Renal cortical epithelial cell (primary cell): Measurements from ENCODE around the gene LRRC61. TPM values are rescaled to one million over a fixed set of nuclear protein-coding genes. Genes with fewer than 3 reads are reported as not detected.
"Not testable (repeated sequence)": the region's sequence is repeated elsewhere in the genome, so short reads cannot be mapped to it uniquely, and the experiment has no call there.

Source experiments
- DNase-seq: peaks from one replicate; pipeline ENCODE4 v3.0.0-alpha.2; 2011; ENCODE audit warnings: low read depth
- total RNA-seq: library from RNA; depleted of rRNA; stranded (reverse); fragments of >200 nt; gene quantifications from 2 replicates; pipeline ENCODE4 v1.2.3, GENCODE V29; 2014

LRRC61 gene
- total RNA-seq, 1 donor from 2014 or later = 86.5 TPM

GRCh38 chr7:150307904-150308303, 15.3 kb upstream of the LRRC61 start:
- DNase-seq = no peak

- DNase-seq = no peak
These were observed 14.6 kb upstream of the LRRC61 start for GRCh38 chr7:150308575-150308974.

DNA sequence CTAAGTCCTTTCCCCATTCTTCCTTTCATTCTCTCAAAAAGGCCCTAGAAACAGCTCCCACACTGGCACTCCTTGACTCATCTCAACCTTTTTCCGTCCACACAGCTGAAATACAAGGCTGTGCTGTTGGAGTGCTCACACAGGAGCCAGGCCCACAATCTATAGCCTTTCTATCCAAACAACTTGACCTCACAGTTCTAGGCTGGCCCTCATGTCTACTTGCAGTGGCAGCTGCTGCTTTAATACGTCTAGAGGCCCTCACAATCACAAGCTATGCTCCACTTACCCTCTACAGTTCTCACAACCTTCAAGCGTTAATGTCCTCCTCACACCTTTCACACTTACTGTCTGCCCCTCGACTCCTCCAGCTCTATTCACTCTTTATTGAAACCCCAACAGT, 12.0 kb upstream of the LRRC61 start:
- no peak for DNase-seq

DNA sequence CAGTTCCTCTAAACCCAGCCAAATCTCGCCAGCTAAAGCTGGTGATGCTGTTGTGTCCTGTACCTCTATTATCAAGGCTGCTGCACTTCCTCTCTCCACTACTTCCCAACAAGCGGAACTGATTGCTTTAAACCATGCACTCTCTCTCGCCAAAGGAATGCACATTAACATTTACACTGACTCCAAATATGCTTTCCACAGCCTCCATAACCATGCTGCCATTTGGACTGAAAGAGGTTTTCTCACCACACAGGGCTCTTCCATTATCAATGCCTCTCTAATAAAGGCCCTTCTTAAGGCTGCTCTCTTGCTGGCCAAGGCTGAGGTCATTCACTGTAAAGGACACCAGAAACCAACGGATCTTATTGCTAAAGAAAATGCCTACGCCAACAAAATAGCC, 11.4 kb upstream of the LRRC61 start:
- peak; percentile 66 for DNase-seq

DNA sequence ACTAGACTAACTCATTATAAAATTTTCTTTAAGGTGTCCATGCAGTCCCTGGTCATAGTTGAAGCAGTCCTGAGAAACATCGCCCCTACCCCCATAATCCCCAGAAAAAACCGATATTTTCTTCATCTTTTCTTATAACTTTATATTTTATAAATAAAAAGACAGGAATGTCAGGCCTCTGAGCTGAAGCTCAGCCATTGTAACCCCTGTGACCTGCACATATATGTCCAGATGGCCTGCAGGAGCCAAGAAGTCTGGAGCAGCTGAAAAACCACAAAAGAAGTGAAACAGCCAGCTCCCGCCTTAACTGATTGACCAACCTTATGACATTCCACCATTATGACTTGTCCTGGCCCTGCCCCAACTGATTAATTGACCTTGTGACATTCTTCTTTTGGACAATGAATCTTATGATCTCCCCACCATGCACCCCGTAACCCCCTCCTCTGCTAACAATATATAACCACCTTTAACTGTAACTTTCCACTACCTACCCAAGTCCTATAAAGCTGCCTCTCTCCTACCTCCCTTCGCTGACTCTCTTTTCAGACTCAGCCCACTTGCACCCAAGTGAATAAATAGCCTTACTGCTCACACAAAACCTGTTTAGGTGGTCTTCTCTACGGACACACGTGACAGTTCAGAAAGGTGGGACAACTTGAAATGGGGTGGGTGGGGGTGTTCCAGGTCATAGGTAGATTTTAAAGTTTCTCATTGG, 10.3 kb upstream of the LRRC61 start:
- peak; percentile 86 for DNase-seq

- no peak for DNase-seq
These were observed 9.8 kb upstream of the LRRC61 start for GRCh38 chr7:150313367-150313809.

GRCh38 chr7:150313870-150314269, 9.3 kb upstream of the LRRC61 start:
- DNase-seq = no peak

GRCh38 chr7:150314639-150315239, 8.4 kb upstream of the LRRC61 start:
- DNase-seq = no peak

GRCh38 chr7:150316987-150317386, 6.2 kb upstream of the LRRC61 start:
- DNase-seq = not testable (repeated sequence)

- DNase-seq = no peak
These were observed 5.3 kb upstream of the LRRC61 start for GRCh38 chr7:150317748-150318444.

- DNase-seq = no peak
These were observed 1.4 kb upstream of the LRRC61 start for GRCh38 chr7:150321788-150322113.

GRCh38 chr7:150322114-150322832, 882 bp upstream of the LRRC61 start:
- DNase-seq = no peak

DNA sequence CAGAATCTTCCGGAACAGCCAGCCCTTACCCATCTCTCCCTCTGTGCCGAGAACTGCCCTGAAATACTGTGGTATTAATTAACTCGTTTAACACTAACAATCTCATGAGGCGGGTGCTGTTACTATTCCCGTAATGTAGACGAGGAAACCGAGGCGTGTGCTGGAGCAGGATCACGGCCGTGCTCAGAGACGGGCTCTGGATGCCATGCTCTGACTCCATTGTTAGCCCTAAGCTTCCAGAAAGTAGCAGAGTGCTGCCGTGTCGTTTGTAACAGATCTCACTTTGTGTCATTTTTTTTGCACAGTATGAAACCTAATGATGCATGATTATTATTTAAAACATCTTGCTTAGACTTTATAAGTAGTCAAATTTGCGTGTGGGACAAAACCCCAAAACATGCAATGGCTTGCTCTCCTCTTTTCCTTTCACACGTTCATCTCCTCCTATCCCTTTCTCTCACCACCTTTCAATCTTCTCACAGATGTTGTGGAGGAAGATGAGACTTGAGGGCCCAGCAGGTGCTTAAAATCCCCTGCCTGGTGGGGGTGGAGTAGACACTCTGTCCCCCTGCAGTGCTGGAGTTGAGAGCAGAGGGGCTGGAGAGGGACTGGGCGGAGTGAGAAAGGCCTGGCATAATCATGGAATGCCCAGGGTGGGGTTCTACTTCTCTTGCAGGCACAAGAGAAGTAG, 672 bp downstream of the LRRC61 start:
- peak; percentile 70 for DNase-seq

DNA sequence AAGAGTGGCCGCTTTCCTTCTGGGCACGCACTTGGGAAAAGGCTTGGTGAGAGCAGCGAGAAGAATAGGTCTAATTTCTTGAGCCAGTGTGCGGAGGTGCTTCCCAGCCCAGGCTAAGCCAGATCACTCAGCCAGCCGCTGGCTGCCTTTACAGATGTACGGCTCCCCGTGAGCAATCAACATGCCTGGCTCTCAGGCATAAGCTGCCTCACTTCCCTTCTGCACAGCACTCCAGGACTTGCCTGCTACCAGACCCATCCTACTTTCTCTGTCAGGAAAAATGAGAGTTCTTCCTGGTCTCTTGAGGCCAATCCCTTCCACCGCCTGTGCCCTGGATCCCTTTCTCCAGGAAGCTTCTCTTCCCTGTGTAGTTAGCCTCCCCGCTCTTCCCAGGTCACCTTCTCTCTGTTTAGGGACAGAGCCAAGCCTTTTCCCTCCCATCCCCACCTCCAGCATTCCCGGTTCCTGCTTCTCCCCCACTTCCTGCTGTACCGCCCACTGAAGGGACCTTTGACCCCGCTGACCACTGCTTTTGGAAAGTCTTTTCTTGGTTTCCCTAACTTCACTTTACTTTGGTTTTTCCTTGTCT, 1.3 kb downstream of the LRRC61 start:
- no peak for DNase-seq

DNA sequence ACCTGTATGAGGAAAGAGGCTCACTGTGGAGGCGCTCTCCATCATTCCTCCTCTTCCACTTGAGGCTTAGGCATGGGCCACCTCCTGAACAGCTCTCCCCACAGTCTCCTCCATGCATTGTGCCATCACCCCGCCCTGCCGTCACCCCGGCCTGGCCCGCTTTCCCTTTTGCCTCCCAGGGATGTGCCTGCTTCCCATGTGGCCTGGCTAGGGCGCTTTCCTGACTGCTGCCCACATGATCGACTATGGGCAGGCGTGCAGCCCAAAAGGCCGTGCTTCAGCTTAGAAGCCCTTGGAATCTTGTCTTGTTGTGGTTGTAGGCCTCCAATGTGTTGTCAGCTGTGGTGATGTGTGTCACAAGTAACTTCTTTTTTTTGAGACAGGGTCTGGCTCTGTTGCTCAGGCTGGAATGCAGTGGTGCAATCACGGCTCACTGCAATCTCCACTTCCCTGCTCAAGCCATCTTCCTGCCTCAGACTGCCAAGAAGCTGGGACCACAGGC, 2.0 kb downstream of the LRRC61 start:
- peak; percentile 58 for DNase-seq

DNA sequence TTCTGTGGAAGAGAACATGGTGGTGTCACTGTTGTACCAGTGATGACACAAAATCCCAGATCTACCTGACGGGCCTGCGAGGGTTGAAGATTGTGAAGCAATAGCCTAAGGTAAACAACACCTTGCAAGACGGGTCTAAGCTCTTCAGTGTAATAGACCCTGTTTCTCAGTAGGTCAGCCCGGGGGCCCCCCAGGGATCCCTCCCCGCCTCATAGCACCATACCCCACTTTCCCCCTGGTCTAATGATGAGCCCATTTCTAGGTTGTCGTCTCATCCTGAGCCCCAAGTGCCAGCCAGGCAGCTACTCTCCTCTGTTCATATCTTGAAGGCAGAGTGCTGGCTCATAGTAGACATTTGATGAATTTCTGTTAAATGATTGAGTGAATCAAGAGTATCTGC, 2.7 kb downstream of the LRRC61 start:
- no peak for DNase-seq

- peak; percentile 64 for DNase-seq
These were observed 3.6 kb downstream of the LRRC61 start for GRCh38 chr7:150326657-150327268.

GRCh38 chr7:150327308-150327707, 4.2 kb downstream of the LRRC61 start:
- DNase-seq = no peak

DNA sequence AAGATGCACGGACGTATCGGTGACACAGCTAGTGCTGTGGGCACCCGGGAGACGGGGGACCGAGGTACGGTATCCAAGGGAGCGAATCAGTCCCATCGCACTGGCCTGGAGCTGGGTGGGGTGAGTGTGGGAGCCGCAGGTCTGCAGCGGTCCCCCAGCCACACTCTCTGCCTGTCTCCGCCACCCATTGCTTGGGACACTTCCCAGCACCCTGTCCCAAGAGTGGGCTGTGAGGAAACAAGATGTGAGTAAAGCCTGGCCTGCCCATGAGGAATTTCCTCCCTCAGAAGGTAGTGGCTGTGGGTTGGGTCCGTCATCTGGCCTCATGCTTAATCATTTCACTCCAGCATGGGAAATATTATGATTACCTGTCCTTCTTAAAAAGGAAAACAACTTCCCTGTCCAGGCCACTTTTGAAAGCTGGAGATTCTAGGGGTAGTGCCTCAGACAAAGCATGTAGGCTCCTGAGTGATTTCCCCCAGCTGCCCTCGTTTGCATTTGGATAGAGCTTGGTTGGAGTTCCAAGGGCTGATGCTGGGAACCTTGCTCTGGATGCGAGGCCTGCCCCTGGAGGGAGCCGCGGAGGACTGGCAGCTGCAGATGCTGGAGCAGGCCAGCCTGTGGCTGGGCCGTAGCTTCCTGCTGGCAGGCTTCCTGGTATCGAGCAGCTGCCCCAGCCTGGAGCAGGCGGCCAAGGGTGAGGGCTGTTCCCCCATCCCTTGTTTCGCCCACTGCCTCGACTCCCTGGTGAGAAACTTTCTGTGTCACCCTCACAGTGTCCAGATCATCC, 6.4 kb downstream of the LRRC61 start:
- DNase-seq = no peak
